Activated effector memory CD4-positive, alpha-beta T cell treated with anti-CD3 and anti-CD28 coated beads, Interleukin-2, amount 50 U/mL, for 16 hours (primary cell): Measurements from ENCODE around the gene TMEM59.
"Not testable (repeated sequence)": the region's sequence is repeated elsewhere in the genome, so short reads cannot be mapped to it uniquely, and the experiment has no call there.

ENCODE experiments used
- DNase-seq: peaks from one replicate; pipeline ENCODE4 v3.0.0-alpha.2; 2020

TMEM59 gene

GRCh38 chr1:54011316-54012007, 41.5 kb downstream of the TMEM59 start:
- DNase-seq = no peak

- no peak for DNase-seq
Measured at GRCh38 chr1:54010415-54011117, 42.4 kb downstream of the TMEM59 start.

GRCh38 chr1:54009406-54009805, 43.6 kb downstream of the TMEM59 start:
- DNase-seq = no peak

GRCh38 chr1:54008876-54009275, 44.1 kb downstream of the TMEM59 start:
- no peak for DNase-seq

GRCh38 chr1:54007613-54008012, 45.4 kb downstream of the TMEM59 start:
- no peak for DNase-seq

- no peak for DNase-seq
Measured at GRCh38 chr1:54006508-54006907, 46.5 kb downstream of the TMEM59 start.

- DNase-seq = no peak
Measured at GRCh38 chr1:54004481-54005049, 48.4 kb downstream of the TMEM59 start.

- DNase-seq = not testable (repeated sequence)
Measured at GRCh38 chr1:54003750-54004480, 49.1 kb downstream of the TMEM59 start.

- DNase-seq = no peak
Measured at GRCh38 chr1:54003249-54003646, 49.8 kb downstream of the TMEM59 start.

GRCh38 chr1:54002544-54003248, 50.3 kb downstream of the TMEM59 start:
- no peak for DNase-seq

- no peak for DNase-seq
Measured at GRCh38 chr1:54001591-54001990, 51.4 kb downstream of the TMEM59 start.

GRCh38 chr1:53999920-54000319, 53.1 kb downstream of the TMEM59 start:
- no peak for DNase-seq

GRCh38 chr1:53998223-53998622, 54.8 kb downstream of the TMEM59 start:
- DNase-seq = no peak

- DNase-seq = no peak
Measured at GRCh38 chr1:53995683-53996082, 57.3 kb downstream of the TMEM59 start.

- not testable (repeated sequence) for DNase-seq
Measured at GRCh38 chr1:53994516-53994915, 58.5 kb downstream of the TMEM59 start.

GRCh38 chr1:53992085-53992874, 60.7 kb downstream of the TMEM59 start:
- no peak for DNase-seq

- no peak for DNase-seq
Measured at GRCh38 chr1:53987880-53988279, 65.1 kb downstream of the TMEM59 start.

GRCh38 chr1:53986458-53986857, 66.5 kb downstream of the TMEM59 start:
- DNase-seq = no peak

- no peak for DNase-seq
Measured at GRCh38 chr1:53984726-53985125, 68.3 kb downstream of the TMEM59 start.

- no peak for DNase-seq
Measured at GRCh38 chr1:53982763-53983104, 70.3 kb downstream of the TMEM59 start.

- DNase-seq = no peak
Measured at GRCh38 chr1:53982034-53982762, 70.8 kb downstream of the TMEM59 start.
